MV-4-11 (cell line): ENCODE measurements around the gene RAB3B.
A peak's percentile ranks its signal among the peaks of the same experiment; 100 is the strongest.
"Not testable (repeated sequence)": the region's sequence is repeated elsewhere in the genome, so short reads cannot be mapped to it uniquely, and the experiment has no call there.

Experiments used
- DNase-seq: peaks from one replicate; lab custom pipeline; 2025; lab: John Stamatoyannopoulos, UW

Gene RAB3B

DNA sequence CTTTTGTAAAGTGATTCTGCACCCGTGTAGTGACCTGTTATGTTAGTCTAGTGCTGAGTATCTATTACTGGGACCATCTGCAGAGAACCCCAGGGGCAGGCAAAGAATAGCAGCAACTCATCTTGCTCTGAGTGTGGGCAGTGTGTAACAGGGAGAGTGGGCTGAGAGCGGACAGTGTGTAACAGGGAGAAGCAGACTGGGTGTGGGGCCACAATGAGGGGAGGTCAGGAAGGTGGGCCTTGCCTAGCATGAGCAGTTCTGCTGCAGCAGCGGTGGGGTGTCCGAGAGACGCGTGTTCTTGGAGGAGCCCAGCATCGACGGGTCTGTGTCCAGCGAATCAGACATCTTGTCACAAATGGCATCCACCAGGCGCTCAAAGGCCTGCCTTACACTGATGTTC lies 70.8 kb downstream of the RAB3B start:
- DNase-seq = no peak

DNA sequence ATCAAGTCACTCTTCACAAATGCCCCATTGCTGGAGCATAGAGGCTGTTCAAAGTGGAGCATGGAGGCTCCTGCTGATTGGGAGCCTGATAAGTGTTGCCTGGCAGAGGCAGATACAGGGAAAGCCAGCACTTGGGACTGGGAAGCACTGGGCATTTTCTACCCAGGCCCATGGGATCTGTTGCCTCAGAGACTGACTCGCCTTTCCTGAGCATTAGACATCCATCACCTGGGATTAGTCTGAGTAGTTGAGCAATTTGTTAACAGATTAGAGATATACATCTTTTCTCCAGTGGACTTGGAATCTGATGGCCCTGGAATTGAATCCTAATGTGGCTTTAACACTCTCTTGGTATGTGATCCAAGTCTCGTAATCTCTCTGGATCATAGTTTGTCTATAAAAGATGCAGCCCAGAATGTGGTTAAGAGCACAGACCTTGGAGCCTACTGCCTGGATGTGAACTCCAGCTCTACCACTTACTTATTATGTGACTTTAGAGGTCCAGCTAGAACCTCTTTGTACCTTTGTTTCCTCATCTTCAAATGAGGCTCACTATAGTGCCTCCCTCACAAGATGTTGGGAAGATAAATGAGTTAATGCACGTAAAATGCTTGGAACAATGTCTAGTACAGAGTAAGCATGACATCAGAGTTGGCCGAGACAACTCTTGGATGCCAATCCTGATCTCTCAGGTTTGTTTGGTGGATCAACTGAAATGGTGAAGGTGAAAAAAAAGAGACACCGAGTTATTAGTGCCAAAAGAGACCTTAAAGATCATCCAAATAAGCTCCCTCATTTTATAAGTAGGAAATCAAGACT lies 73.7 kb downstream of the RAB3B start:
- no peak for DNase-seq

DNA sequence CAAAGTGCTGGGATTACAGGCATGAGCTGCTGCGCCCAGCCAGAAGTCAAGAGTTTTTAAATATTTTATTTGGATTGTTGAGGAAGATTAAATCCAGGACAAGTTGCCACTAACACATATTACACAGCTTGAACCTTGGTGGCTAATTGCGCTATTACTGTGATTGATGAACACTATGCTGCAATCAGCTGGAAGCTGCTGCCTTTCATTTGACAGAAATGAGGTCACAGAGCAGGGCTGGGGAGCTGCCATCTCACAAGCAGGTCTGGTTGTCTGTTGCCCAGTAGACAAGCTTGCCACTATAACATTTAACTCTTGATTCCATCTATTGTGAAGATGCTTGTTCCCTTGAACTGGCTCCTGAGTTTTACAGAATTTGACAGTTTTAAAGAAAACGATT lies 74.5 kb downstream of the RAB3B start:
- DNase-seq = no peak

DNA sequence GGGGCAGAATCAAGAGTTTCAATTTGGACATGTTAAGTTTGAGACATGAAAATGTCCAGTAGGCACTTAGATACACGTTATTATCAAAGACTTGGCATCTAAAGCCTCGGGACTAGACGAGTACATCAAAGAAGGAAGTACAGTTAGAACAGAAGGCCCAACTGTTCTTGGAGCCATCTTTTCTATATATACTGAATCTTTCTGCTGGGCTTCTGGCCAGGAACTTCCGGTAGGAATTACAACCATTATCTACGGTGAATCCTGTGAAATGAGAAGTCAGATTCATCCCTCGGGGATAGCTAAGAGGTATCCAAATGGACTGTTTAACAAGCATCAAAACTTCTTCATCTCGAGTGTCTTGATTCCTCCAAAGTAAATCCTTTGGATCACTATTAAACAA lies 77.6 kb downstream of the RAB3B start:
- DNase-seq = no peak

DNA sequence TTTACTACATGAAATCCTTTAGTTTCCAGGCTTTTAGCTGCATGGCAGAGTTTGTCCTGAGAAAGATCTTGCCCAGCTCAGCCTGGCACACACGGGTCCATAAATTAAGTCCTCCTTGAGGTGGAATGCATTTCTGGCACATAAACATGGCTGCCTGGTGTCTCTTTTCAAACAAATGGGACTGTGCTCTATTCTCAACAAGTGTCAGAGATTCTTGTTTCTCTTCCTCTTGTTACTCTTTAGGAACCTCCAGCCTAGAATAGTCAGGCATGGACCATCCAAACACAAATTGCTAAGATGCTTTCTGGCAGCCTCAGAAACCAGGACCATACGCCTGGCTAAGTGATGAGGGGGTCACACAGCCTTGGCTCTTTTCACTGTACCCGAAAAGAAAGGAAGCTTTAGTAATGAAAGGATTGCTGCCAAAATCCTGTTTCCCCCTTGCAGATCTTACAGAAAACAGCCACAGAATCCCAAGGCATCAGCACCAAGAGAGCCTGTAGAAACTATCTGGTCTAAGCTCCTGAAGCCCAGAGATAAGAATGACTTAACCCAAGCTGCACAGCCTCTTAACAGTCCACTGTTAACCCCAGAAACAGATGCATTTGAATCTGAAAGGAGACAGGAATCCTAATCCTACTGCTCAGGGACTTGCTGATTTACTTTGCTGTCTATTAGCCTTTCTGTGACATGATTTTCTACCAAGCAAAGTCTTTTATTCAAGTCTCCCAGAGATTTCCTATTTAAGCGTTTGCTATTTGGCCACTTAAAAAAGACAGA lies 80.1 kb downstream of the RAB3B start:
- DNase-seq = no peak

DNA sequence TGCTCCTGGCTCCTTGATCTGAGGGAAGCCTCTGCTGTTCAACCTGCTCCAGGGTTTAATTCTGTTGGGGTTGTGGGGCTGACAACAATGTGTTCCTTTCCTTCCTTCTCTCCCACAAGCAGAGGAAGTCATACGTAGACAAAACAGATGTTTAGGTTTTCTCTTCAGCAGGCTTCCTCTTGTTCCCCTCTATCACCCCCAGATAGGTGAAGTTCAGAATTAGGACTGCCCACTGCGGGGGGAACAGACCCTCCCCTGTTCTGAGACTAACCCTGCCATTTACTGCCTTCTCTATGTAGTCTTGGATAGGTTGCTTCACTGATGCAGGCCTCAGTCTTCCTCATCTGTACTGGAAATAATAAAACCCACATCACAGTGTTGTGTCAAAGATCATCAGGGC lies 82.0 kb downstream of the RAB3B start:
- DNase-seq = no peak

DNA sequence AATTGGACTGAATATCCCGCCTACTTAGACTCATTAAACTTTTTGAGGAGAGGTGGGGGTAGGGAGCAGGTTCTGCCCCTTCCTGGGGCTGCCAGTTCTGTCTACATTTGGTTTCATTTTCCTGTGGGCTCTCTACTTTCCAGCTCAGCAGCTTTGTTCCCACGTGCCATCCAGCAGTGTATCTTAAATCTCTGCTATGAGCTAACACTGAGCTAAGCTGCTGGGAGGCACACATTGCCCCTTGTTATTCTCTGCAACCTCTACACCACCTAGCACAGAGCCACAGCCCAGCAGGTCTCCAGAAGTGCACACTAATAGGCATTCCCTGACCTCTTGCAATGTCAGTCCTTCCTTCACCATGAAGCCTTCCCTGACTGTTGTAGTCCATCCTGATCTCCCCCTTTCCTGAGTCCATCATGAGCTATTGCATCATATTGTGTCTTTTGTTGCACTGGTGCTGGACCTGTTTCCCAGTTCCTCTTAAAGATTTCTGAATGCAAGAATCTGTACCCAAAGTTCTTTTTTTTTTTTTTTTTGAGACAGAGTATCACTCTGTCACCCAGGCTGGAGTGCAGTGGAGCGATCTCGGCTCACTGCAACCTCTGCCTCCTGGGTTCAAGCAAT lies 83.3 kb downstream of the RAB3B start:
- peak; percentile 57 for DNase-seq

DNA sequence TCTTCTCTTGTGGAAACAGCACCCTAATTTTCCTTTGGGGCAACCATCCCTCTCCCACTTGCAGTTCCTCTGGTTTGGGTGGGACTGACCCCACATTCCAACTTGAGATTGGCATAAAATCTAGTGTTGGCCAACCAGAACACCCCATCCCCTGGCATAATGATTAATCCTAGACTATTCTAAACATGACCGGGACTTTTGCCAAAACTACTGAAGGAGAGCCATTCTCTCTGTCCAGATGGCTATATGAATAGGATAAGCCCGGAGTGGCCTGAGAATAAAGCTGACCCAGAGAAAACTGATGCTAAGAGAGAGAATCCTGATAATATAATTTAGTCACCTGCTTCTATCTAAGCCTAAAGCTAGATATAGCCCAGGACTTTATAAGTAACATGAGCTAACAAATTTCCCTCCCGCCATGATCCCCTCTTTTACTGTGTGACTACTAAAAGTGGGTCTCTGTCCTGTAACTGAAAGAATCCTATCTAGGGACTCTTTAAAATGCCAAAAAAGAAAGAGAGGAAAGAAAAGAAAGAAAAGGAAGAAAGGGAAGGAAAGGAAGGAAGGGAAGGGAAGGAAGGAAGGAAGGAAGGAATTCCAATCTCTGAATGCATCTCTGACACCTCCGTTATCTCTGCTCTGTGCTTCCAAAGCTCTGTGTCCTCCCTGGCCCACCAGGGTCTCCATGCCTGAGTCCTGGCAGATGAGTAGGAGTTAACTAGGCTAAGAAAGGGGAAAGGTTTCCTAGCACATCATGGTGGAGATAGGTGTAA lies 84.0 kb downstream of the RAB3B start:
- DNase-seq = no peak

DNA sequence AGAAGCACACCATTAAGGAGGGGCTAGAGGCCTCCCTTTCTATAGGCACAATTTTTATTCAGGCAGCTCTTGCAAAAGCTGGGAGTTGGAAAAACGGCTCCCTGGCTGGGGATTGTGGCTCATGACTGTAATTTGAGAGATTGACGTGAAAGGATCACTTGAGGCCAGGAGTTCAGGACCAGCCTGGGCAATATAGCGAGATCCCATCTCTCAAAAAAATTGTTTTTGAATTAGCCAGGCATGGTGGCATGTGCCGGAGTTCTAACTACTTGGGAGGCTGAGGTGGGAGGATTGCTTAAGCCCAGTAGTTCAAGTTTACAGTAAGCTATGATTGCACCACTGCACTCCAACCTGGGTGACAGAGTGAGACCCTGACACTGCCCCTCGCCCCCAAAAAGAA lies 88.0 kb downstream of the RAB3B start:
- no peak for DNase-seq

DNA sequence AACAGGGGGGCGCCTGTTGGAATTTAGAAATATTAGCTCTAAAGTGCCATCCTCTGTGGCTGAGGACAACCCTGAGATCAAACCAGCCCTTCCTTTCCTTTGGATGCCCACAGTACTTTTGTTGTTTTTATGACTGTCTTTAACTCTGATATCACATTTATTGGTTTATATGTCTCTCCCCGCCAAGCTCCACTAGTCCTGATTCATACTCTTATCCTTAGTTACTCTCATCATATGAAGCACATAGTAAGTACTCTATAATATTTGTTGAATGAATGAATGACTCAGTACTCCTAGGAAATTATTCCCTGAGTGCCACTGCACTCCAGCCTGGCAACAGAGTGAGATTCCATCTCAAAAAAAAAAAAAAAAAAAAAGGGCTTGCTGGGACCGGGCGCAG lies 89.3 kb downstream of the RAB3B start:
- DNase-seq = no peak

DNA sequence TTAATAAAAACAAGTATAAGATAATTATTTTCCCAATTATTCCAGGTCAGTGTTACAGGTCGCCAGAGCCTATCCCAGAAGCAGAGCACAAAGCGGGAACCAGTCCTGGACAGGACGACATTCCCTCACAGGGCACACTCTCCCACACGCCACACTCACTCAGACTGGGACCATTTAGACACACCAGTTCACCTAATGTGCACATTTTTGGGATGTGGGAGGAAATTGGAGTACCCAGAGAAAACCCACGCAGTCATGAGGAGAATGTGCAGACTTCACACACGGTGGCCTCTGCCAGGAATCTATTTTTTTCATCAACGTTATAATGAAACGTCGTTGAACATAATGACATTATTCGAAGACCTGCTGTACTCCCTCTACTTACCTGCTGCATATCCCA lies 91.5 kb downstream of the RAB3B start:
- no peak for DNase-seq

DNA sequence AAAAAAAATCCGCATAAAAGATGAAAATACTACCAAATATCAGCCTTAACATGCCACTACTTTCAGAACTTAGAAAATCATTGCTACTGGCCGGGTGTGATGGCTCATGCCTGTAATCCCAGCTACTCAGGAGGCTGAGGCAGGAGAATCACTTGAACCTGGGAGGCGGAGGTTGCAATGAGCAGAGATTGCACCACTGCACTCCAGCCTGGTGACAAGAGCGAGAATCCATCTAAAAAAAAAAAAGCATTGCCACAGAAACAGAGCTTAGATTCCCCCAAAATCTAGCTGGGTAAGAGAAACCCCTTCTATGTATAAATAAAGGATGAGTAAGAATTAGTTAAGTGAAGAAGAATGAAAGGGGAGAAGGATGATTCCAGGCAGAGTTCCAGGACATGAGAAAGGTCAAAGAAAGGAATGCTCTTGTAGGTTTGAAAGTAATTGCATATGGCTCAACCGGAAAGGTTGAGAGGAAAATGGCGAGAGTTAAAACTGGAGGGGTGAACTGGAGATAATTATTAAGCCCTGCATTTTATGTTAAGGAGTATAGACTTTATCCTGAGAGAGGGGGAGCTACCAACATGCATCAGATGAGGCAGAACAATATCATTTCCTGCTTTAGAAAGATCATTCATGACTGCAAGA lies 92.3 kb downstream of the RAB3B start:
- no peak for DNase-seq

DNA sequence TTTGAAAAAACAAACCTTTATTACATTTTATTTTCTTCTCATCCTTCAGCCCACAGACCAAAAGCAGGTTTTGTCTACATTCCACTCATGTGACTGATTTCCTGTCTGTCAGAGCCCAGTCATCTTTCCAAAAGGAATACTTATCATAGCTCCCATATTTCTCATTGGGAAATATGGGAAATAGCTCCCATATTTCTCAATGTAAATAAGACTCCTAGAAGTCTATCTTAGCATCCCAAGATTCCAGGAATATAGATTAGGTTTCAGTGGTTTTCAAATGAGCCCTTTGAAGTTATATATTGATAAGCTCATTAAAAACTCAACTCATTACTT lies 92.8 kb downstream of the RAB3B start:
- DNase-seq = no peak

DNA sequence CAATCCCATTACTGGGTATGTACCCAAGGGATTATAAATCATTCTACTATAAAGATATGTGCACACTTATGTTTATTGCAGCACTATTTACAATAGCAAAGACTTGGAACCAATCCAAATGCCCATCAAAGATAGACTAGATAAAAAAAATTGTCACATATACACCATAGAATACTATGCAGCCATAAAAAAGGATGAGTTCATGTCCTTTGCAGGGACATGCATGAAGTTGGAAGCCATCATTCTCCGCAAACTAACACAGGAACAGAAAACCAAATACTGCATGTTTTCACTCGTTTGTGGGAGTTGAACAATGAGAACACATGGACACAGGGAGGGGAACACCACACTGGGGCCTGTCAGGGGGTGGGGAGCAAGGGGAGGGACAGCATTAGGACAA lies 95.8 kb downstream of the RAB3B start:
- DNase-seq = not testable (repeated sequence)

DNA sequence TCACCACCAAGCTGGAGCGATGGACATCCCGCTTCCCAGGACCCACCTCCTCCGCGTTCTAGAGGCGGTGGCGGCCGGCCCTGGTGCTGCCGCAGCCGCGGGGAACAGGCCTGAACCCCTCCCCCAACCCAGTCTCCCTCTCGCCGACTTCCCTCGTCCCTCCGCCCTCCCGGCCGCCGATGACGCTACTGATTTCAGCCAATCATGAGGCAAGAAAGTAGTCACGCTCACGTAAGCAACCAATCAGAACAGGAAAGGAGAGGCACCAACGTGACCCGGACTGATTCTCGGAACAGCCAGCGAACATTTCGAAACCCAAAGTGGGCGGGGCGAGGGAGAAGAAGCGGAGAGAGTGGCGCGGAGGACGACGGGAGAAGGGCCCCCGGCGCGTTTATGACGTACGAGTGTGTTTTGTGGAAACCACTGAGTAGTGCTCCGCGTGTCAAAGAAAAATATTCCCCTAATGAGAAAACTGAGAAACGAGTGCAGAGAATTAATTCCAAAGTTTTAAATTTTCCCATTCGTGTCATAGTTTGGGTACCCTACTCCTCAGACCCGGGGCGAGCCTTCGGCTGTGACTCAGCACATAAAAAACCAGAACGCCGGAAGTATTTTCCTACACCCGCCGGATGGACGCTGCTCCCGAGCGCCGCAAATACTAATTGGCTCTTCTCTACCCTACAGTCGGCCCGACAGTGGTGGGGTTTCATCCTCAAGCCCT lies 111.7 kb downstream of the RAB3B start, which contains the start of gene NRDC:
Gene NRDC (minus strand): TSS at position 112 of the 721 bp plus-strand sequence. CDS start 112 bp downstream, outside the sequence.
- peak; percentile 99 for DNase-seq

DNA sequence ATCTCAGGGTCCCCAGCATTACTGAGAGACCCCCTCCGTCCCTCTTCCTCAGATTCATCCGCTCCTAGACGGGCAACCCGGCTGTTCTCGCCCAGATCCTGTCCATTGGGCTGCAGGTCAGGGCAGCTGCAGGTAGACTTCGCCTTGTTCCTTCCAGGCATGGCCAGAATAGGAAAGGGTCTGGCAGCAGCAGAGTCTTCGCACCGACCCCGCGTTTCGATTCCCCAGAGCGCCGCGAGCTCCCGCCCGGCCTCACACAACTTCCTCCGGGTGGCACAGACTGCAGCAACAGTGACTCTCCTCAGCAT lies 112.2 kb downstream of the RAB3B start:
- DNase-seq = no peak

DNA sequence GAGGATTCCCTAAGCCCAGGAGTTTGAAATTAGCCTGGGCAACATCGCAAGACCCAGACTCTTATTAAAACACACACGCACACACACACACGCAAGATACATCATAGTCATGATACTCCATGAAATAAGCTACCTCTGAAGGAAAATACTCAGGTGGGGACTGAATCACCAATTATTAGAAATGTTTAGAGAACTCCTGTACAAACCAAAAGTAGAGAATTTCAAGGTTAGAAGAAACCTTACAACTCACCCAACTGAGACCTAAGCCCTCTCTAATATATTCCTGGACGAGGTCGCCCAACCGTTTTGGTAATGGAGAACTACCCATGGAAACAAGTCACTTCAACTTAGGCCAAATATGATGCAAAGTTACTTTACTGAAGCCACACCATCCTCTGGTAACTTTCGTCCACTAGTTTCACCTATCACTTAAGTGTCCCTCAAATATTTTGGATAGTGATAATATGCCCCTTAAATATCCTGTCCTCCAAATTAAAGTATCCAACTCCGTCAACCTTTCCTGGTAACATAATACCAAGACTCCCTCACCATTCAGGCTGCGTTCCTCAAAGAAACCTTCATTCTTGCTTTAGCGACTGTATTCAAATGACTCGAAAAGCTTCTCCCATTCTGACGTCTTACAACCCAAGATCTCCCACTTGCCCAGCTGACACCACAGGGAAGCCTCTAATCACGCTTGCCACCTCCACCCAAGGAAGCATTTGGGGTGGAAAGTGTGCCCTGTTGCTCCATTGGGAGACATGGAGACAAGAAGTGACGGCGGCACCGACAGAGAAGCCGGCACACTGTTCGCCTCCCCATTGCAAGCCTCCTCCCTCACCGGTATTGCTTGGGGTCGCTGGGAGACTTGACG lies 112.8 kb downstream of the RAB3B start:
- DNase-seq = peak; percentile 9

DNA sequence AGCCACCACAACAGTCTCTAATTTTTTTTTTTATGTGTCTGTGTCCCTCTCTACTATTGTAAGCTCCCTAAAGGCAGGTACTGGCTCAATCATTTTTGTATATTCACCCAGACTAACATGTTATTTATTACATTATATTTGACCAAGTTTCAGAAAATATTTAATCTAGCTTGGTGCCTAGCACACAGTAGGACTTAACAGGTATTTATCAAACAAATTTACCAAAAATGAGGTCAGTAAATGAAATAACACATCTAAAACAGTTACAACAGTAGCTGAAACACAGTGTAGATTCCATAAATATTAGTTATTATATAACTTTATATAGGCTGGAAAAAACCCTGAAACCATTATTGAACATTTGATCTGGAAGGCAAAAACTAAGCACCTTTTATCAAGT lies 114.7 kb downstream of the RAB3B start:
- DNase-seq = no peak

DNA sequence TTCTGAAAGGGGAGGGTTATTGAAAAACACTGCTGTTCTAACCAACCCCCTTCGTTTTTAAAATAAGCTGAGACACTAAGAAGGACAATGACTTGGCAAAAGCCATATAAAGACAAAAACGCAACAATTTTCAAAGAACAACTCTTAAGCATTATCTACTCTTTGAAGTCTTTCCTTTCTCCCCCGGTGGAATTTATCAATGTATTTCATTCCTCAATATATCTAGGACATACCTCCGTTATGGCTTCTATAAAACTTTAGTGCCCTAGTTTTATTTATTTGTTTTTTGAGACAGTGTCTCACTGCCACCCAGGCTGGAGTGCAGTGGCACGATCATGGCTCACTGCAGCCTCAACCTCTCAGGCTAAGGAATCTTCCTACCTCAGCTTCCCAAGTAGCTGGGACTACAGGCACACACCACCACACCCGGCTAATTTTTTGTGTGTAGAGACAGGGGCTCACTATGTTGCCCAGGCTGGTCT lies 115.2 kb downstream of the RAB3B start:
- DNase-seq = no peak

DNA sequence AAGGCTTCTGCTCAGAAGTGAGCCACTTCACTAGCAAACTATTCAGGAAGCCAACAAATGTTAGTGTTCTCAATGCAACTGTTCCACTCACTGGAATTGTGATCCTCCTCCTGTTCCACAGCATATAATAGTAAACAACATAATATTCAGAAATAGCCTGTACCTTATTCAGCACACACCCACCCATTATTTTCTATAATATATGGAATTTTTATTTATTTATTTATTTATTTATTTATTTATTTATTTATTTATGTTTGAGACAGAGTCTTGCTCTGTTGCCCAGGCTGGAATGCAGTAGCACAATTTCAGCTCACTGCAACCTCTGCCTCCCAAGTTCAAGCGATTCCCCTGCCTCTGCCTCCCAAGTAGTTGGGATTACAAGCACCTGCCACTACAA lies 117.2 kb downstream of the RAB3B start:
- DNase-seq = not testable (repeated sequence)
